ENCODE data around the gene FAM81A. TPM values are rescaled to one million over a fixed set of nuclear protein-coding genes. Genes with fewer than 3 reads are reported as not detected.
"Not testable (repeated sequence)": the region's sequence is repeated elsewhere in the genome, so short reads cannot be mapped to it uniquely, and the experiment has no call there.

The FAM81A gene
- total RNA-seq, 1 donor from 2014 or later, result 1.3 TPM

GRCh38 chr15:59473226-59473625, 35.2 kb downstream of the FAM81A start:
- DNase-seq (no peak), ATAC-seq (no peak)
- no peaks in the 10 kb centered on the region for H3K4me1 ChIP-seq
- no peaks in the 10 kb centered on the region for H3K9me3 ChIP-seq
- no peaks in the 10 kb centered on the region for H3K36me3 ChIP-seq
- intact Hi-C loops (cut with DNase I), result no loop called here
- H3K27me3 ChIP-seq, result no peaks in the 10 kb centered on the region
- H3K27ac ChIP-seq, result no peak overlapping the region
- no peak overlapping the region for H3K4me3 ChIP-seq
- TF ChIP-seq CTCF (IDR thresholded peaks at IDR 0.05), result no peak

GRCh38 chr15:59475161-59475560, 37.2 kb downstream of the FAM81A start:
- H3K36me3 ChIP-seq; H3K27ac ChIP-seq; H3K27me3 ChIP-seq; H3K9me3 ChIP-seq; H3K4me1 ChIP-seq; DNase-seq; intact Hi-C loops (cut with DNase I); ATAC-seq; H3K4me3 ChIP-seq: not testable (repeated sequence)

GRCh38 chr15:59484399-59484798, 46.4 kb downstream of the FAM81A start:
- Histone ChIP-seq H3K9me3 (no peaks in the 10 kb centered on the region), H3K4me3 (no peak overlapping the region), H3K36me3 (no peaks in the 10 kb centered on the region), H3K27me3 (no peaks in the 10 kb centered on the region), H3K27ac (no peak overlapping the region), H3K4me1 (no peaks in the 10 kb centered on the region)
- no peak for TF ChIP-seq CTCF (IDR thresholded peaks at IDR 0.05)
- ATAC-seq, result no peak
- no peak for DNase-seq
- intact Hi-C loops (cut with DNase I), result no loop called here

- no peak for TF ChIP-seq CTCF (IDR thresholded peaks at IDR 0.05)
- Histone ChIP-seq H3K27me3 (no peaks in the 10 kb centered on the region), H3K9me3 (no peaks in the 10 kb centered on the region), H3K4me3 (no peak overlapping the region), H3K36me3 (no peaks in the 10 kb centered on the region), H3K27ac (no peak overlapping the region), H3K4me1 (no peaks in the 10 kb centered on the region)
- intact Hi-C loops (cut with DNase I), result no loop called here
- DNase-seq, result no peak
- no peak for ATAC-seq
Observed at GRCh38 chr15:59485036-59485435, 47.0 kb downstream of the FAM81A start.

GRCh38 chr15:59489485-59489884, 51.5 kb downstream of the FAM81A start:
- ATAC-seq; H3K4me1 ChIP-seq; DNase-seq; H3K4me3 ChIP-seq; H3K27me3 ChIP-seq; H3K27ac ChIP-seq; H3K9me3 ChIP-seq; intact Hi-C loops (cut with DNase I); H3K36me3 ChIP-seq: not testable (repeated sequence)

- DNase-seq, result no peak
- Histone ChIP-seq H3K4me1 (no peaks in the 10 kb centered on the region), H3K36me3 (no peaks in the 10 kb centered on the region), H3K9me3 (no peaks in the 10 kb centered on the region), H3K27ac (no peak overlapping the region), H3K4me3 (no peak overlapping the region), H3K27me3 (no peaks in the 10 kb centered on the region)
- no peak for TF ChIP-seq CTCF (IDR thresholded peaks at IDR 0.05)
- intact Hi-C loops (cut with DNase I), result loop anchor here (10.0 kb wide), 1 partner anchor 526 kb away; no protein-coding TSS in a partner anchor
- ATAC-seq, result no peak
Observed at GRCh38 chr15:59491062-59491461, 53.1 kb downstream of the FAM81A start.
